HL-60 (cell line): ENCODE measurements around the gene TMEM26.

Source experiments
- POLR2AphosphoS5 ChIP-seq: IDR thresholded peaks from 2 replicates; pipeline ENCODE4 v1.6.1; 2012; ENCODE audit warnings: low read depth
- TF ChIP-seq, protein P1 (sequence below): IDR thresholded peaks from one replicate; pipeline ENCODE4 v1.5.1; 2011; ENCODE audit warnings: low read length, control low read depth, inconsistent platforms; ENCODE audit not compliant: insufficient read depth

GRCh38 chr10:61470740-61471139, 17.6 kb upstream of the TMEM26 start:
- TF ChIP-seq, protein P1, sequence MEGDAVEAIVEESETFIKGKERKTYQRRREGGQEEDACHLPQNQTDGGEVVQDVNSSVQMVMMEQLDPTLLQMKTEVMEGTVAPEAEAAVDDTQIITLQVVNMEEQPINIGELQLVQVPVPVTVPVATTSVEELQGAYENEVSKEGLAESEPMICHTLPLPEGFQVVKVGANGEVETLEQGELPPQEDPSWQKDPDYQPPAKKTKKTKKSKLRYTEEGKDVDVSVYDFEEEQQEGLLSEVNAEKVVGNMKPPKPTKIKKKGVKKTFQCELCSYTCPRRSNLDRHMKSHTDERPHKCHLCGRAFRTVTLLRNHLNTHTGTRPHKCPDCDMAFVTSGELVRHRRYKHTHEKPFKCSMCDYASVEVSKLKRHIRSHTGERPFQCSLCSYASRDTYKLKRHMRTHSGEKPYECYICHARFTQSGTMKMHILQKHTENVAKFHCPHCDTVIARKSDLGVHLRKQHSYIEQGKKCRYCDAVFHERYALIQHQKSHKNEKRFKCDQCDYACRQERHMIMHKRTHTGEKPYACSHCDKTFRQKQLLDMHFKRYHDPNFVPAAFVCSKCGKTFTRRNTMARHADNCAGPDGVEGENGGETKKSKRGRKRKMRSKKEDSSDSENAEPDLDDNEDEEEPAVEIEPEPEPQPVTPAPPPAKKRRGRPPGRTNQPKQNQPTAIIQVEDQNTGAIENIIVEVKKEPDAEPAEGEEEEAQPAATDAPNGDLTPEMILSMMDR: no peak
- TF ChIP-seq POLR2AphosphoS5: no peak
